Keratinocyte (primary cell): Measurements from ENCODE around the gene MCM5. TPM values are rescaled to one million over a fixed set of nuclear protein-coding genes. Genes with fewer than 3 reads are reported as not detected.
A peak's percentile ranks its signal among the peaks of the same experiment; 100 is the strongest.

ENCODE experiments used
- DNase-seq: peaks from one replicate; pipeline ENCODE4 v3.0.0-alpha.2; 2011; ENCODE audit warnings: low read depth, missing footprints, low spot score
- FAIRE-seq: peaks from 2 replicates; lab custom pipeline; 2011; peaks lifted over from hg19 to GRCh38; lab: Jason Lieb, UNC
- H2AFZ ChIP-seq: 2 replicates; pipeline ENCODE4 v1.6.0; 2012; ENCODE audit warnings: low read length, control low read depth, inconsistent platforms; ENCODE audit not compliant: control insufficient read depth
- H3K27ac ChIP-seq: 2 replicates; pipeline ENCODE4 v1.5.1; 2011; ENCODE audit warnings: low read length; ENCODE audit not compliant: control insufficient read depth, insufficient read depth
- H3K27me3 ChIP-seq: 3 replicates; pipeline ENCODE4 v1.6.0; 2011; ENCODE audit warnings: low read length; ENCODE audit not compliant: control insufficient read depth, insufficient read depth; ENCODE audit errors: extremely low read depth
- H3K36me3 ChIP-seq, 2 experiments: 2 replicates in 1 of 2; 3 replicates in 1 of 2; pipeline ENCODE4 v1.5.1; 2011; ENCODE audit warnings: low read length in 2 of 2, mild to moderate bottlenecking in 1 of 2; ENCODE audit not compliant: control insufficient read depth in 2 of 2, insufficient read depth in 2 of 2; ENCODE audit errors: extremely low read depth in 1 of 2
- H3K4me1 ChIP-seq: 3 replicates; pipeline ENCODE4 v1.5.1; 2011; ENCODE audit warnings: low read length; ENCODE audit not compliant: control insufficient read depth, insufficient read depth; ENCODE audit errors: extremely low read depth
- H3K4me2 ChIP-seq: 3 replicates; pipeline ENCODE4 v1.6.0; 2011; ENCODE audit warnings: low read depth, low read length; ENCODE audit not compliant: control insufficient read depth, insufficient read depth; ENCODE audit errors: extremely low read depth
- H3K4me3 ChIP-seq, 3 experiments: fragments of 200-600 bp in 1 of 3; sonication (generic) in 1 of 3; 2 replicates in 2 of 3; 3 replicates in 1 of 3; pipeline ENCODE4 v1.5.1; 2011 to 2016; ENCODE audit warnings: low read length in 3 of 3, mild to moderate bottlenecking in 3 of 3, control low read depth in 2 of 3, inconsistent platforms in 1 of 3, low read depth in 1 of 3, mixed read lengths in 1 of 3, mixed run types in 1 of 3, moderate library complexity in 1 of 3; ENCODE audit not compliant: control insufficient read depth in 2 of 3, insufficient read depth in 2 of 3; ENCODE audit errors: extremely low read depth in 1 of 3
- H3K79me2 ChIP-seq: 2 replicates; pipeline ENCODE4 v1.6.0; 2012; ENCODE audit warnings: low read length; ENCODE audit not compliant: control insufficient read depth, insufficient read depth
- H3K9ac ChIP-seq: 3 replicates; pipeline ENCODE4 v1.6.0; 2011; ENCODE audit warnings: low read length; ENCODE audit not compliant: control insufficient read depth, insufficient read depth; ENCODE audit errors: extremely low read depth
- H3K9me1 ChIP-seq: 3 replicates; pipeline ENCODE4 v1.6.0; 2011; ENCODE audit warnings: low read length; ENCODE audit not compliant: control insufficient read depth, insufficient read depth; ENCODE audit errors: extremely low read depth
- H3K9me3 ChIP-seq: 2 replicates; pipeline ENCODE4 v1.5.1; 2012; ENCODE audit warnings: low read depth, low read length; ENCODE audit not compliant: control insufficient read depth
- H4K20me1 ChIP-seq: 3 replicates; pipeline ENCODE4 v1.6.0; 2011; ENCODE audit warnings: low read length; ENCODE audit not compliant: control insufficient read depth, insufficient read depth; ENCODE audit errors: extremely low read depth
- EZH2 ChIP-seq: IDR thresholded peaks from one replicate; pipeline ENCODE4 v1.6.1; 2012; ENCODE audit warnings: inconsistent platforms, mild to moderate bottlenecking, low read length, moderate library complexity
- dilution Hi-C: fragments of 300-500 bp; cut with MboI; formaldehyde crosslinking; loops from one replicate; pipeline ENCODE4 v1.7.0; 2020; ENCODE audit warnings: low sequenced_read_pairs; ENCODE audit not compliant: extremely low pct_ligation_motif_present
- polyA plus RNA-seq, 5 experiments: library from polyadenylated mRNA; depleted of rRNA in 3 of 5; stranded (reverse) in 3 of 5; stranded (forward) in 1 of 5; unstranded in 1 of 5; fragments of >200 nt; gene quantifications; 1 replicate in 1 of 5; 2 replicates in 3 of 5; 3 replicates in 1 of 5; pipeline versions ENCODE4 v1.2.1 to v1.2.3, GENCODE V29; 2011 to 2012; ENCODE audit warnings: missing spikeins in 2 of 5, low read depth in 1 of 5, low replicate concordance in 1 of 5
- TF ChIP-seq, protein P1 (sequence below), 3 experiments: IDR thresholded peaks in 1 of 3; conservative IDR thresholded peaks in 1 of 3; optimal IDR thresholded peaks in 1 of 3; 2 replicates in 2 of 3; 3 replicates in 1 of 3; pipeline versions ENCODE3 to v1.5.1; 2011; ENCODE audit warnings: low read length in 3 of 3, mild to moderate bottlenecking in 3 of 3, moderate library complexity in 2 of 3, control low read depth in 1 of 3, inconsistent platforms in 1 of 3; ENCODE audit not compliant: insufficient read depth in 2 of 3; ENCODE audit errors: extremely low read depth in 1 of 3

MCM5 gene
- polyA plus RNA-seq, 1 donor (not counting 4 experiments of a cell fraction or from before 2014, with no cell fraction given) = 24.4 TPM

DNA sequence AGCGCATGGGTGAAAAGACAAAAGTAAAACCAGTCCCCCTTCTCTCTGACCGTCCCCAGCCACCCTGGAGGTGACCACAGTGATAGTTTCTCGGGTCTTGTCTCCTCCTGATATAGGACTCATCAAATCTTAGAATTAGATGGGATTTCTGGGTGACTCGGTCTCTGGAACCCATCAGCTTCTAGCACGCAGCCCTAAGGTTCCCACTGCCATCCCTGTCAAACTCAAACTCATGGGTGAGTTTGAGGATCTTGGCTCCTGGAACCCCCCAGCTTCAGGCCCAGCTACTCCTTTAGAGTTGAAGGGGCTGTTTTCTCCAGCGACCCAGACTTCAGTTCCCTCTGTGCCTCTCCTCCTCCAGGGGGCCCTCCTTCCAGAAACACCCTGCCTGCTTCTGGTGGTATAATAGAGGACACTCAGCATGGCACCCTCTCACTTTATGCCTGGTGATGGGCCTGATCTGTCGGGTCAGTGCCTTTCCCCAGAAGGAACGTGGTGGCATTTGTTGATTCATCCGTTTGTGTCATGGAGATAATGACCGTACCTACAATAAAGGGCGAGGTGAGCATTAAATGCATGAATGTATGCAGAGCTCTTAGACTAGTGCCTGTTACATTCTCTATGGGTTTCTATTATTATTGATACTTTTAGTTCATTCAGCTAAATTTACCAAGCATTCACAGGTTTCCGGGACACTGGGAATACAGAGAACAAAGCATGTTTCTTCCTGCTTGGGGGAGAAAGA, 31.7 kb downstream of the MCM5 start:
- dilution Hi-C loops = no loop called here
- peaks cover 0 to 12% of the 10 kb centered on the region in 2 experiments for H3K36me3 ChIP-seq
- H3K4me2 ChIP-seq = no peak overlapping the region
- H3K27ac ChIP-seq = peak overlapping the region; percentile 64
- DNase-seq (no peak), FAIRE-seq (peak; percentile 34)
- no peak overlapping the region for H3K4me3 ChIP-seq
- no peaks in the 10 kb centered on the region for H3K9me1 ChIP-seq
- H3K9me3 ChIP-seq = peaks cover 12% of the 10 kb centered on the region
- peaks cover 6% of the 10 kb centered on the region for H3K4me1 ChIP-seq
- H4K20me1 ChIP-seq = no peaks in the 10 kb centered on the region
- no peak overlapping the region for H2AFZ ChIP-seq
- no peaks in the 10 kb centered on the region for H3K27me3 ChIP-seq
- H3K79me2 ChIP-seq = no peaks in the 10 kb centered on the region
- peak overlapping the region; percentile 44 for H3K9ac ChIP-seq
- no peak for TF ChIP-seq EZH2
- TF ChIP-seq, protein P1, sequence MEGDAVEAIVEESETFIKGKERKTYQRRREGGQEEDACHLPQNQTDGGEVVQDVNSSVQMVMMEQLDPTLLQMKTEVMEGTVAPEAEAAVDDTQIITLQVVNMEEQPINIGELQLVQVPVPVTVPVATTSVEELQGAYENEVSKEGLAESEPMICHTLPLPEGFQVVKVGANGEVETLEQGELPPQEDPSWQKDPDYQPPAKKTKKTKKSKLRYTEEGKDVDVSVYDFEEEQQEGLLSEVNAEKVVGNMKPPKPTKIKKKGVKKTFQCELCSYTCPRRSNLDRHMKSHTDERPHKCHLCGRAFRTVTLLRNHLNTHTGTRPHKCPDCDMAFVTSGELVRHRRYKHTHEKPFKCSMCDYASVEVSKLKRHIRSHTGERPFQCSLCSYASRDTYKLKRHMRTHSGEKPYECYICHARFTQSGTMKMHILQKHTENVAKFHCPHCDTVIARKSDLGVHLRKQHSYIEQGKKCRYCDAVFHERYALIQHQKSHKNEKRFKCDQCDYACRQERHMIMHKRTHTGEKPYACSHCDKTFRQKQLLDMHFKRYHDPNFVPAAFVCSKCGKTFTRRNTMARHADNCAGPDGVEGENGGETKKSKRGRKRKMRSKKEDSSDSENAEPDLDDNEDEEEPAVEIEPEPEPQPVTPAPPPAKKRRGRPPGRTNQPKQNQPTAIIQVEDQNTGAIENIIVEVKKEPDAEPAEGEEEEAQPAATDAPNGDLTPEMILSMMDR (optimal IDR thresholded peaks at IDR 0.05 in 1 of 3, IDR thresholded peaks at IDR 0.05 in 1 of 3, conservative IDR thresholded peaks at IDR 0.05 in 1 of 3; ENCODE audit: extremely low read depth in 1 of 3, insufficient read depth in 2 of 3, low read length in 3 of 3) = peak in 1 of 3 experiments; percentile 16

DNA sequence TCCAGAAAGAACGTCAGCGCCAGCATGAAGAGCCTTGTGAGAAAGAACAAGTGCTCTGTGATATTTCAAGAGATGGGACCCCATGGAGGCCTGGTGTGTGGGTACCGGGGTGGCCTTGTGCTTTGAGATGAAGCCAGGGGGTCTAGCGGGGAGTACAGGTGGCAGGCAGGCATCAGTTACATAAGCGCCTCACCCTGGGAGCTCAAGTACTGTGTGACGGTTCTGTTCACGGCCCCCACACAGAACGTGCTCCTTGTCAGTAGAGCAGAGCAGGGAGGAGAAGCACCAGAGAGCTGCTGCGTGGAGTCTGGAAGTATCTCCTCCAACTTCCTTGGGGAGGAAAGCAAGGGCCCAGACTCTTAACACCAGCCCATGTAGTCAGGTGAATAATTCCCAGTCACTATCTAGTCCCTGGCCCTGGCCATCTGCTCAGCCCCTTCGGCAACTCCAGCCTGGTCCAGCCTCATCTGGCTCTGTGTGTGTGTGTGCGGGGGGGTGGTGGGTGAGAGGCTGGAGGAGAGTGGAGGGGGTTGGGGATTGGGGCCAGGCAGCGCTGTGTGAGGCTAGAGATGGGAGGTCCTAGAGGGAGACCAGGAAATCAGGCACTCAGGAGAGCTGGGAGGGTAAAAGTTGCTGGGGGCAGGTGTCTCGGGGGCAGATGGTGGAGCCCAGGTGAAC, 32.4 kb downstream of the MCM5 start:
- H4K20me1 ChIP-seq = no peaks in the 10 kb centered on the region
- no peaks in the 10 kb centered on the region for H3K27me3 ChIP-seq
- H3K9me1 ChIP-seq = no peaks in the 10 kb centered on the region
- no peak overlapping the region for H3K4me3 ChIP-seq
- H3K79me2 ChIP-seq = no peaks in the 10 kb centered on the region
- no peak for TF ChIP-seq EZH2
- TF ChIP-seq, protein P1 (optimal IDR thresholded peaks at IDR 0.05 in 1 of 3, IDR thresholded peaks at IDR 0.05 in 1 of 3, conservative IDR thresholded peaks at IDR 0.05 in 1 of 3; ENCODE audit: extremely low read depth in 1 of 3, insufficient read depth in 2 of 3, low read length in 3 of 3) = no peak
- DNase-seq (no peak), FAIRE-seq (no peak)
- no peak overlapping the region for H3K27ac ChIP-seq
- H3K4me2 ChIP-seq = no peak overlapping the region
- peaks cover 12% of the 10 kb centered on the region for H3K9me3 ChIP-seq
- dilution Hi-C loops = no loop called here
- H3K9ac ChIP-seq = no peak overlapping the region
- H3K36me3 ChIP-seq = peaks cover 0 to 12% of the 10 kb centered on the region in 2 experiments
- H3K4me1 ChIP-seq = peaks cover 6% of the 10 kb centered on the region
- H2AFZ ChIP-seq = no peak overlapping the region
